HG03108 (cell line): ENCODE data around the gene CDC42BPG.

Experiments used
- ATAC-seq: cut with Tn5 transposase; IDR thresholded peaks from one replicate; pipeline ENCODE4 v1.9.1; 2021; ENCODE audit warnings: moderate library complexity; ENCODE audit not compliant: unreplicated experiment

The CDC42BPG gene

GRCh38 chr11:64844330-64845128, at the start of gene CDC42BPG:
CDC42BPG (minus strand) TSS chr11:64844653; CDS start chr11:64844569, 84 bp downstream.
- no peak for ATAC-seq

- peak; percentile 48 for ATAC-seq
Measured at GRCh38 chr11:64893194-64894069, 49.0 kb upstream of the CDC42BPG start.

GRCh38 chr11:64892838-64893193, 48.4 kb upstream of the CDC42BPG start:
- no peak for ATAC-seq

- no peak for ATAC-seq
Measured at GRCh38 chr11:64892411-64892831, 48.0 kb upstream of the CDC42BPG start.

GRCh38 chr11:64891880-64892279, 47.4 kb upstream of the CDC42BPG start:
- no peak for ATAC-seq

- no peak for ATAC-seq
Measured at GRCh38 chr11:64891215-64891848, 46.9 kb upstream of the CDC42BPG start.

- ATAC-seq, result no peak
Measured at GRCh38 chr11:64890522-64890939, 46.1 kb upstream of the CDC42BPG start.

- no peak for ATAC-seq
Measured at GRCh38 chr11:64888729-64889511, 44.5 kb upstream of the CDC42BPG start.

- no peak for ATAC-seq
Measured at GRCh38 chr11:64888406-64888728, 43.9 kb upstream of the CDC42BPG start.

- peak; percentile 70 for ATAC-seq
Measured at GRCh38 chr11:64887757-64888405, 43.4 kb upstream of the CDC42BPG start.

GRCh38 chr11:64887234-64887756, 42.8 kb upstream of the CDC42BPG start:
- ATAC-seq, result no peak

- no peak for ATAC-seq
Measured at GRCh38 chr11:64885367-64886286, 41.2 kb upstream of the CDC42BPG start.

GRCh38 chr11:64884019-64884418, 39.6 kb upstream of the CDC42BPG start:
- no peak for ATAC-seq

GRCh38 chr11:64883575-64883974, 39.1 kb upstream of the CDC42BPG start:
- no peak for ATAC-seq

GRCh38 chr11:64882243-64882642, 37.8 kb upstream of the CDC42BPG start:
- no peak for ATAC-seq

- no peak for ATAC-seq
Measured at GRCh38 chr11:64881476-64881875, 37.0 kb upstream of the CDC42BPG start.

- no peak for ATAC-seq
Measured at GRCh38 chr11:64880240-64881001, 36.0 kb upstream of the CDC42BPG start.

GRCh38 chr11:64879244-64879900, 34.9 kb upstream of the CDC42BPG start:
- no peak for ATAC-seq
